NCI-H2227 (cell line): ENCODE data around the gene MIOX.

ENCODE experiments used
- DNase-seq: peaks from one replicate; lab custom pipeline; 2025; ENCODE audit not compliant: unreplicated experiment; lab: John Stamatoyannopoulos, UW

The MIOX gene

DNA sequence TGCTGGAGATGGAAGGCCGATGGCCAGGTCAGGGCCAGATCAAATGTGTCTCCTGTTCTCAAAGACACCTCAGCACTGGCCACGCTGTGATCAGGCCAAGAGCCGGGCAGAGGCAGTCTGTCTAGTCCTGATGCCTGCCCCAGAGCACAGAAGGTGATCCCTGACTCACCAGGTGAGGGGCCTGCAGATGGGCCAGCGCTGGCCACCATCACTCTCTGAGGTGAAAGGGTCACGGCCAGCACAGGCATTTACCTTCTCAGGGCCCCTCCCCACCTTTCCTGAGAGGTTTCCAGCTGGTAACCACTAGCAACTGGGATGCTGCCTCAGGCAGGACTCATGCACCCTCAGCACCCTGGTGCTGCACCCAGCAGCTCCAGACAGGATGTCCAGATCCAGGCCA is 14.7 kb upstream of the MIOX start:
- no peak for DNase-seq

DNA sequence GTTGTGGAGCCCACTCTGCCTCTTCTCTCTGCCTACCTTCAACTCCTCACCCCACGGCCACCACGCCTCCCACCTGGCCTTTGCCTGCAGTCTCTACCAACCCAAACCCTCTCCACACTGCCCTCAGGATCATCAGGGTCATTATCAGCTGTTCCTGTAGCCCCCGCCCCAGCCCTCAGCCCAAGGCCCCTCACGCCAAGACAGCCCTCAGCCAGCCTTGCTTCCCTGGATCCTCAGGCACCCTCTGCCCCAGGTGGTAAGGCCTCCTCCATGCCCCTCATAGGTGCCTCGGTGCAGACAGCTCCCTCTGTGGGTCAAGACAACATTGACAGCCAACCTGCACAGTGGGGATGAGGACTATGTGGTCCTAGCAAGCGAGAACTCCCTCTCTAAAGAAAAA is 13.6 kb upstream of the MIOX start:
- peak; percentile 8 for DNase-seq

GRCh38 chr22:50473855-50474671 is 12.6 kb upstream of the MIOX start:
- no peak for DNase-seq

DNA sequence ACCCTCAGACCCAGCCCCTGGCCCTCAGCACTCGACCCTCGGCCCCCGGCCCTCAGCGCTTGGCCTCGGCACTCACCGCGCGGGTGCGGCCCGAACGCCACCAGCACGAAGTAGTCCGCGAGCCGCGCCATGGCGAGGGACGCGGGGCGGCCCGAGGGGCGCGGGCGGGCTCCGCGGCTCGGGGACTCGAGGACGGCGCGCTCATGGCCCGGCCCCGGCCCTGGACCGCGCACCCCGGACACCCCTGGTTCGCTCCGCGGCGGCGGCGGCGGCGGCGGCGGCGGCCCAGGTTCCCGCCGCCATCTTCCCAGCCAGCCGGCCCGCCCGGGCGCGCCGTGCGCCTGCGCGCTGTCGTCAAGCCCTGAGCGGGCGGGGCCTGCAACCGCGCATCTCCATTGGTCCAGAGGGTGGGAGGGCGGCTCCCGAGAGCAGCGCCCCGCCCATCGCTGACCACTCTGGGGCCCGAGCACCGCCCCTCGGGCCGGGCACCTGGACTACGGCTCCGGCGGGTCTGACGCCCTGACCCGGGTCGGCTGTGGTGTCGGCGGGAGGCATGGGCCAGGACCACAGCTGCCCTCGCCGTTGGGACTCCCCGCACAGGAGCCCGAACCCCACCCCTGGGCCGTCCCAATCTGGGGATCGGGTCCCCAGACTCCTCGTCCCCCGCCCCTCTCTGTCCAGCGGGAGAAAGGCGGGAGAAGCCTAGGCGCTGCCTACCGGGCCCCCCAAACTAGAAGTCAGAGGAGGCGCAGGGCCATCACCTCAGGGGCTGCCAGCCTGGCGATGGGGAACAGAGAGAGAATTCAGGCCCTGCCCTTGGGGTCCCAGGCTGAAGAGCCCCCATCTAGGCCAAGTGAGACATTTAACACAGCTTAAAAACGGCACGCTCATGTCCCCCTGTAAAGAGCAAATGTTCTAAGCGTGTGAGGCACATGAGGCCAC is 11.7 kb upstream of the MIOX start, which contains the start of gene SBF1:
SBF1 (minus strand) TSS at position 326 of the 942 bp plus-strand sequence; CDS start at position 131, 195 bp downstream.
- DNase-seq, result peak; percentile 91

GRCh38 chr22:50475652-50476002 is 11.0 kb upstream of the MIOX start:
- no peak for DNase-seq

DNA sequence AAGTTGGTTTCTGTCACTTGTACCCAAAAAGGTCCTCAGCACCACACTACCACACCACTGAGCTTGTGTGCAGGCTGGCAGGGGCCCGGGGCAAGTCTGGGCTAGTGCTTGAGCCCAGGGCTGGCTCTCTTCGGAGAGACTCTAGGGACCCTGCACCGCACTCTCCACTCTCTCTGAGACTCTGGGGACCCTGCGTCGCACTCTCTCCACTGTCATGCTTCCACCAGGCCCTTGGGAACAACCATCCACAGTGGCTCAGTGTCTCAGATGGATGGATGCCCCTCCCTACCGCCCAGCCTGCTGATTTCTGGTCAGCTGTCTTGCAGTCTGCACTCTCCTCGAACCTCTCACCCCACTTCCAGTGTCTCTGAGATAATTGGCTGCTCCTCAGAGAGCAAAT is 9.8 kb upstream of the MIOX start:
- DNase-seq, result peak; percentile 11

DNA sequence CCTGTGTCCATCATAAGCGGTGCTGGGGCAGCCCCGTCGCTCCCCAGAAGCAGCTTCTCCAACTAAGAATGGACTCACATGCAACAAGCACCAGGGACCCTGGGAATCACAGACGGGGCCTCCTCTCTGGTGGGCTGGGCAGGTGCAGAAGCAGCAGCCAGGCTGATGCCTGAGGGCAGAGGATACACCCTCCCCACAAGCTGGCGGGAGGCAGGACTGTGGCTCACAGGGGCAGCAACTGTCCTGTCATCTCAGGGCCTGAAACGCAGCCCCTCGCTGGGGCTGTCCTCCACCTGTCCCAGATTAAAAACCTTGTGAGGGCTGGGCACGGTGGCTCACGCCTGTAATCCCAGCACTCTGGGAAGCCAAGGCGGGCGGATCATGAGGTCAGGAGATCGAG is 8.7 kb upstream of the MIOX start:
- DNase-seq, result no peak

DNA sequence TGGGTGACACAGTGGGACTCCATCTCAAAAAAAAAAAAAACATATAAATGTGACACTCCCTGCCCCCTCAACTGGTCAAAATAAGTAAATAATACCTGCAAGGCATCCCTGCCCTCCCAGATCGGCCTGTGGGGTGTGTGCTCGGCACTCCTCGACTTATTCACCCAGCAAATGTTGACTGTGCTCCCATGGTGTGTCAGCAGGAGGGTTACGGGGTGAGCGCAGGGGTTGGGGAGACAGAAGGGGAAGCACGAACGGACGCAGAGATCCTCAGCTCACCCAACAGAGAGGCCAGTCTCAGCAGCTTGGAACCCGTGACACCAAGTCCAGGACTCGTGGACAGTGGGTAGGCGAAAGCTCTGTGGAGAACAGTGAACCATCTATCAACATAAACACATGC is 6.9 kb upstream of the MIOX start:
- DNase-seq, result no peak

- DNase-seq, result no peak
Measured at GRCh38 chr22:50481045-50481439, 5.6 kb upstream of the MIOX start.

DNA sequence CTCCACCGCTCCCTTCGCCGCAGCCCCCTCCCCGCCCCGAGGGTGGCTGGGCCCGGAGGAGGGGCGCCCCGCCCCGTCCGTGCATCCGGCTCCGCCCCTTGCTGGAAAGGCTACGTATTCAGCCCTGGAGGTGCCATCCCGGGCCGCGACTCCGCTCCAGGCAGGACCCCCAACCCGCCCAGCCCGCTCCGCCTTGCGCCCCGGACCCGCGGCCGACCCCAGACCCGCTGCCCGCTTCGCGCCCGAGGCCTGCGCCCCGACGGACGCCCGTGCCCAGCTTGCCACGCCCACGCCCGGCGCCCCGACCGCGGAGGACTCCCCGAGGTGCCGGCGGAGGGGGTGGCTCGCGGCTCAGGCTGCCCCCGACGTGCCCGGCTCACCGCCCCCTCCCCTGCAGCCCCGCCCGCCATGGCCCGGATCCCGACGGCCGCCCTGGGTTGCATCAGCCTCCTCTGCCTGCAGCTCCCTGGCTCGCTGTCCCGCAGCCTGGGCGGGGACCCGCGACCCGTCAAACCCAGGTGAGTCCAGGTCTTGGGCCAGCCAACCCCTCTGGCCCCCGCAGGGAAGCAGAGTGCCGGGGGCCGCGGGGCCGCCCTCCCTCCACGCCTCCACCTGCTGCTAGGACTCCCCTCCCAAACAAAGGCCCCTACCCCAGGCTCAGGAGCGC is 5.1 kb upstream of the MIOX start, which contains the start of gene ADM2:
ADM2 (plus strand) TSS at position 104 of the 667 bp plus-strand sequence; CDS start at position 409, 305 bp downstream.
- peak; percentile 44 for DNase-seq

GRCh38 chr22:50482107-50483074 is 4.3 kb upstream of the MIOX start:
- no peak for DNase-seq

DNA sequence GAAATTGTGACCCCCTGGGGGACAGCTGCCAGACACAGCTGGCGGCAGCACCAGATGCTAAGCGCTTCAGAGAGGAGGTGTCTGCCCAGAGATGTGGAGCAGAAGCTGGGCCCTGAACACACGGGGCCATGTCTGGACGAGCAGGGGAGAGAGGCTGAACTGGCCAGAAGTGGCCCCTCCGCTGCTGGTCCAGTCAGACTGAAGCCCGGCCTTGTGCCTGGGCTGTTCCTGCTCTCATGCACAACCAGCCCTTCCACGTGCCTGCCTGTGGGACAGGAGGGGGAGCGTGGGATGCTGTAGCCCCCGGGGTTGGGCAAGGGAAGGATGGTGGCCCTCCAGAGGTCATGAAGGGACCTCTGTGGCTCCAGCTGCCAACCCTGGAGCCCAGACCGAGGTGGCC is 3.6 kb upstream of the MIOX start:
- no peak for DNase-seq

GRCh38 chr22:50483556-50483955 is 3.1 kb upstream of the MIOX start:
- DNase-seq, result no peak

DNA sequence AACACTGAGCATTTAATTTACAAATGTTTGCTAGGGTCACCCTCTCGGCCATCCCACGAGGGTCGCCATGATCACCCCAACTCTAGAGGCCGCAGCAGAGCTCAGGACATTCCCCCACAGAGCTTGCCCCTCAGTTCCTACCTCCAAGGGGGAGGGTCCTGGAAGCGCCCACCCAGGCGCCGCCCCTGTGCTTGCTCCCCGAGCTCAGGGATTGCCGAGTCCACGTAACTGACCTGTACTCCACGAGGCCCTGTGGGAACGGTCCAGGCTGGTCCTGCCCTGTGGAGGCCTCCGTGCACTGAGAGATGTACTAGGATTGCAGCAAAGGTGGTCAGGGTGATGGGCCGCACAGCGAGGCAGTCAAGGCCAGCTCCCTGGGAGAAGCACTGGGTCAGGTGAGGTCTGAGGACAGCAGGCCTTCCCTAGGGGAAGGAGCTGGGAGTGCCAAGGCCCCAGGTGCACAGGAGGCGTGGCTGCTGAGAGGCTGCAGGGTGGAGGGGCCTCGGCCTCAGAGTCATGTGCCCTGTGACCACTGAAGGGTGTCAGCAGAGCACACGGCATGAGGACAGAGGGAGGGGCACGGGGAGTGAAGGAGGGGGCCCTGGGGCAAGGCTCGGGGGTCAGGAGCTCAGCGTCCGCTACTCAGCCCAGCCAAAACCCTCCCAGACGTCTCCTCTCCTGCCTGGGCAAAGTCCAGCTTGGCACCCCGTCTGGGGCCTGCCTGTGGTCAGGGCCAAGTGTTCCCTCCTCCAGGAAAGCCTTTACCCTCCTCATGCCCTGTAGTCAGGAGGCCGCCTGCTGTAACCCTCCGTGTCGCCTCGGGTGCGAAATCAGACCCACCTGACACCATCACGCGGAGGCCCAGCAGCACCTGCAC is 2.4 kb upstream of the MIOX start:
- no peak for DNase-seq

DNA sequence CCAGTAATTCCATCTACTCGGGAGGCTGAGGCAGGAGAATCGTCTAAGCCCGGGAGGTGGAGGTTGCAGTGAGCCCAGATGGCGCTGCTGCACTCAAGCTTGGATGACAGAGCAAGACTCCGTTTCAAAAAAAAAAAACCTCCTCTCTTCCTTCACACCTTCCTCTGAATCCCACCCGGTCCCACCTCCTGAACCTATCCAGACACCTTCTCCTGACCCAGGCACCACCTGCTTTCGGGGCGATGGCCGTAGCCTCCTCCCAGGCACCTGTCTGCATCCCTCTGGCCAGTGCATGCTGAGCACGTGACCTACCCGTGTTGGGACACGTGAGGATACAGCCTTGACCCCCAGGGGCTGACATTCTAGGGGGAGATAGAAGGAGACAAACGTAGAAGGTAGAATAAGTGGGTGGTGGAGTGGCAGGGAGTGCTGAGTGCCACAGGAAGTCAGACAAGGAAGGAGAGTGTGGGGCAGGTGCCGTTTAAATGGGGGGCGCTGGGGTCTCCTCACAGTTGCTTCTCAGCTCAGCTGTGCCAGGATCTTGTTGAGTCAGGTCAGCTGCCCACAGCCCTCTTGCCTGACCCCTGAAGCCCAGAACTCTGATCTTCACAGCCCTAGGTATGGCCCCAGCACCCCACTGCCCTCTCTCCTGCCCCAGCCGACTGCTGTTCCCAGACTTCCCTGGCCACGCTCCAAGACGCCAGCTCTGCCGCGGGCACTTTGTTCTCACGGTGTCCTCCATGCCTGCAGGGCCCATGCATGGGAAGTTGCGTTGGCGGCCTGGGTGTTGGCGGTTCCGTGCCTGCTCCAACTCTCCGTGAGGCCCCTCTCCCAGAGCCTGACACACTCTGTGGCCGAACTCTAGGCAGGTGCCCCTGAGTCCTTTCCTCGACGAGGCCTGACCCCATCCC is 1.2 kb upstream of the MIOX start:
- DNase-seq, result no peak

GRCh38 chr22:50487290-50488005 is 789 bp downstream of the MIOX start:
- no peak for DNase-seq

GRCh38 chr22:50488006-50488677 is 1.5 kb downstream of the MIOX start:
- DNase-seq, result no peak
